CD4-positive, alpha-beta T cell (primary cell): Measurements from ENCODE around the gene GALC. TPM values are rescaled to one million over a fixed set of nuclear protein-coding genes. Genes with fewer than 3 reads are reported as not detected.

Source experiments
- ATAC-seq: fragments of 200-7000 bp; cut with Tn5 transposase; one replicate; pipeline ENCODE4 v1.10.0; 2022; ENCODE audit warnings: mild to moderate bottlenecking; ENCODE audit not compliant: poor library complexity
- CTCF ChIA-PET: fragments of 350-600 bp; sonication (Branson Sonifier 250); formaldehyde crosslinking; loops from one replicate; lab custom pipeline; 2021; ENCODE audit warnings: antibody characterized with exemption, inconsistent platforms; lab: Charles Lee
- POLR2A ChIA-PET: fragments of 350-600 bp; sonication (Branson Sonifier 250); formaldehyde crosslinking; loops from one replicate; lab custom pipeline; 2021; ENCODE audit warnings: antibody characterized with exemption, inconsistent platforms; lab: Charles Lee
- DNase-seq, 14 experiments: peaks; one replicate each; pipeline ENCODE4 v3.0.0-alpha.2; 2013 to 2020; ENCODE audit warnings: mixed read lengths in 2 of 14
- H3K27ac ChIP-seq, 2 donors: one replicate each; pipeline versions ENCODE4 v1.5.1 to v1.7.0; 2013; ENCODE audit warnings: low read length in 2 of 2, low read depth in 1 of 2, mild to moderate bottlenecking in 1 of 2
- H3K27me3 ChIP-seq, 2 experiments: 1 replicate in 1 of 2; 2 replicates in 1 of 2; pipeline versions ENCODE4 v1.6.1 to v1.7.0; 2013; ENCODE audit warnings: low read length in 2 of 2, control low read depth in 1 of 2, mild to moderate bottlenecking in 1 of 2, moderate library complexity in 1 of 2; ENCODE audit not compliant: insufficient read depth in 2 of 2, control insufficient read depth in 1 of 2
- H3K36me3 ChIP-seq: one replicate; pipeline ENCODE4 v1.6.1; 2013; ENCODE audit warnings: low read length, control low read depth; ENCODE audit not compliant: insufficient read depth
- H3K4me1 ChIP-seq: one replicate; pipeline ENCODE4 v1.6.1; 2013; ENCODE audit warnings: low read length, control low read depth; ENCODE audit not compliant: insufficient read depth
- H3K4me3 ChIP-seq: one replicate; pipeline ENCODE4 v1.5.1; 2013; ENCODE audit warnings: mild to moderate bottlenecking, low read length, moderate library complexity
- H3K9me3 ChIP-seq, 2 experiments: 1 replicate in 1 of 2; 2 replicates in 1 of 2; pipeline versions ENCODE4 v1.6.1 to v1.7.0; 2013; ENCODE audit warnings: low read length in 2 of 2, mild to moderate bottlenecking in 2 of 2, control low read depth in 1 of 2, moderate library complexity in 1 of 2; ENCODE audit not compliant: control insufficient read depth in 1 of 2, insufficient read depth in 1 of 2
- H3K27ac Mint-ChIP-seq: one replicate; pipeline ENCODE4 v1.8.0; 2020; ENCODE audit warnings: mixed read lengths
- H3K27me3 Mint-ChIP-seq: one replicate; pipeline ENCODE4 v1.8.0; 2021; ENCODE audit warnings: mixed read lengths
- H3K36me3 Mint-ChIP-seq: one replicate; pipeline ENCODE4 v1.8.0; 2021; ENCODE audit warnings: low read depth, mixed read lengths
- H3K4me1 Mint-ChIP-seq: one replicate; pipeline ENCODE4 v1.8.0; 2021; ENCODE audit warnings: low read depth, mixed read lengths
- H3K4me3 Mint-ChIP-seq: one replicate; pipeline ENCODE4 v1.8.0; 2020; ENCODE audit warnings: mild to moderate bottlenecking, mixed read lengths
- H3K9me3 Mint-ChIP-seq: one replicate; pipeline ENCODE4 v1.8.0; 2020; ENCODE audit warnings: mixed read lengths
- CTCF ChIP-seq: fragments of 200-600 bp; IDR thresholded peaks from one replicate; pipeline ENCODE4 v1.8.0; 2022; ENCODE audit warnings: antibody characterized with exemption, mild to moderate bottlenecking
- intact Hi-C, 2 experiments: fragments of 100-400 bp; cut with DNase I in 1 of 2; cut with micrococcal nuclease in 1 of 2; formaldehyde crosslinking; loops; one replicate each; pipeline versions ENCODE4 v1.15.1 to v1.9.0; 2023 to 2025; cut with DNase I, micrococcal nuclease
- total RNA-seq, 174 experiments: library from RNA in 2 of 174; stranded (reverse) in 2 of 174; gene quantifications; one replicate each; pipeline ENCODE4 v1.2.3 and lab custom pipeline; 2021 to 2026

Gene GALC
- total RNA-seq, 2 experiments from 2014 or later = 14.7 to 14.9 TPM

- no peak for TF ChIP-seq CTCF
- peaks cover 28% of the 10 kb centered on the region for H3K36me3 ChIP-seq
- no peaks in the 10 kb centered on the region for H3K4me1 ChIP-seq
- DNase-seq (no peak), ATAC-seq (no peak)
- H3K4me3 Mint-ChIP-seq = no peak overlapping the region
- H3K9me3 Mint-ChIP-seq = no peaks in the 10 kb centered on the region
- no peak overlapping the region for H3K27ac ChIP-seq
- H3K27me3 Mint-ChIP-seq = no peaks in the 10 kb centered on the region
- intact Hi-C loops = no loop called here
- ChIA-PET POLR2A (interaction anchor here (1.1 to 1.3 kb wide), 2 partner anchors 11 to 58 kb away, joined by 3 read pairs; partner anchors contain the start of gene GALC), CTCF (interaction anchor here (1.1 to 1.4 kb wide), 2 partner anchors 9 to 10 kb away, joined by 3 read pairs; no protein-coding TSS in a partner anchor)
- no peaks in the 10 kb centered on the region for H3K9me3 ChIP-seq
- no peak overlapping the region for H3K4me3 ChIP-seq
- peaks cover 83% of the 10 kb centered on the region for H3K36me3 Mint-ChIP-seq
- H3K27me3 ChIP-seq = no peaks in the 10 kb centered on the region
- H3K4me1 Mint-ChIP-seq = no peaks in the 10 kb centered on the region
- H3K27ac Mint-ChIP-seq = no peak overlapping the region
Observed at GRCh38 chr14:87935081-87935828, 57.7 kb downstream of the GALC start.

DNA sequence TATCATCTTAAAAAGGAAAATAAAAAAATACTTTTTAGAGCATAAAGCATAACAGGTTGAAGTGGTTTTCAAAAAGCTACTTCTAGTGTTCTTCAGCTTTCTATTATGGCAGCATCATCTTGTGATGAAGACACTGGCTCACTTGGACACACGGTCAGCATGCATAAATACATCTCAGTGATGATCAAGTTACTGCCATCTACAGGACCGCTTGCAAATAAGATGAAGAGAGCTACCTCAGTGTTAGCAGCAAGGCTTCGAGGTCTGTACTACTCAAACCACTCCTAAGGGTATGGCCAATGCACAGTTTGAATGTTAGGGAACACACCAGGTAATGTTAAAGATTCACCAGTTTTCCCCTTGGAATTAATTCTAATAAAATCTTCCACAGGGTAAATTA, 58.8 kb downstream of the GALC start:
- peaks cover 19% of the 10 kb centered on the region for H3K36me3 ChIP-seq
- H3K27ac ChIP-seq = no peak overlapping the region
- no peaks in the 10 kb centered on the region for H3K9me3 ChIP-seq
- no peak for TF ChIP-seq CTCF
- H3K27me3 ChIP-seq = no peaks in the 10 kb centered on the region
- intact Hi-C loops = no loop called here
- ATAC-seq (no peak), DNase-seq (no peak)
- Mint-ChIP-seq H3K4me3 (no peak overlapping the region), H3K9me3 (peaks cover 1% of the 10 kb centered on the region), H3K36me3 (peaks cover 84% of the 10 kb centered on the region), H3K4me1 (no peaks in the 10 kb centered on the region), H3K27ac (no peak overlapping the region), H3K27me3 (no peaks in the 10 kb centered on the region)
- no peaks in the 10 kb centered on the region for H3K4me1 ChIP-seq
- ChIA-PET CTCF (no interaction called here), POLR2A (no interaction called here)
- H3K4me3 ChIP-seq = no peak overlapping the region

- Mint-ChIP-seq H3K36me3 (no peaks in the 10 kb centered on the region), H3K4me1 (no peaks in the 10 kb centered on the region), H3K27ac (no peak overlapping the region), H3K9me3 (peaks cover 18% of the 10 kb centered on the region), H3K27me3 (peaks cover 31% of the 10 kb centered on the region), H3K4me3 (no peak overlapping the region)
- ATAC-seq (no peak), DNase-seq (no peak)
- H3K27ac ChIP-seq = no peak overlapping the region
- no peaks in the 10 kb centered on the region for H3K4me1 ChIP-seq
- peaks cover 9 to 14% of the 10 kb centered on the region in 2 experiments for H3K9me3 ChIP-seq
- H3K4me3 ChIP-seq = no peak overlapping the region
- CTCF ChIA-PET = no interaction called here
- POLR2A ChIA-PET = no interaction called here
- no peak for TF ChIP-seq CTCF
- intact Hi-C loops = no loop called here
- no peaks in the 10 kb centered on the region for H3K36me3 ChIP-seq
- H3K27me3 ChIP-seq = peaks cover 0 to 10% of the 10 kb centered on the region in 2 experiments
Observed at GRCh38 chr14:87916886-87917275, 76.1 kb downstream of the GALC start.
